GM21526 (cell line): Measurements from ENCODE around the gene H19.

Experiments used
- ATAC-seq: cut with Tn5 transposase; IDR thresholded peaks from one replicate; pipeline ENCODE4 v1.9.1; 2021; ENCODE audit warnings: moderate library complexity; ENCODE audit not compliant: unreplicated experiment, low FRiP score

The H19 gene

DNA sequence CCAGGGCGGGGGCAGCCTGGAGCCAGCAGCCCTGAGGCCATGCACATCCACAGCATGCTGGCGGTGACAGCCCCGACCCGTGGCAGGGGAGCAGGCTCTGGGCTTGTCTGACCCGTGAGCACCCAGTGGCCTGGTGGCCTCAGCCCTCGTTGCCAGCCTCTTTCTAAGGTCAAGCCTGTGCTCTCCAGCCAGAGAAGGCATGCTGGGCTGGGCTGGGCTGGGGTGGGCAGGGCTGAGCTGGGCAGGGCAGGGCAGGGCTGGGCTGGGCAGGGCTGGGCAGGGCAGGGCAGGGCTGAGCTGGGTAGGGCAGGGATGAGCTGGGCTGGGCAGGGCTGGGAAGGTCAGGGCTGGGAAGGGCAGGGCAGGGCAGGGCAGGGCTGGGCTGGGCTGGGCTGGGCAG lies 10.6 kb downstream of the H19 start:
- ATAC-seq: no peak

DNA sequence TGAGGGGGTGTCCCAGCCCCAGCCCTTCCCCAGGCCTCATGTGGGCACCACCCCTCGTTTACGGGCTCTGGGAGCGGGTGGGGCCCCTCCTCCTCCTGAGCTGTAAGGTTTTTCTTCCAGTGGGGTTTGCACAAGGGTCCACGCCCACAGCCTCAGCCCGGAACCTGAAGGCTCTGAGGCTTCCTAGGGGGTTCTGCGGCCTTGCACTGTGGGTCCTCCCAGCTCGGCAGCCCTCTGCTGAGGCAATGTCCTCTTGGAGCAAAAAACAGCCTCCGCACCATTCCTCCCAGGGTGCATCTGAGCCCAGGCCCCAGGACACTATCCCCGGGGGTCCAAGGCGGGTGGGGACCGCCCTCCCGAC lies 14.1 kb downstream of the H19 start:
- ATAC-seq: no peak

DNA sequence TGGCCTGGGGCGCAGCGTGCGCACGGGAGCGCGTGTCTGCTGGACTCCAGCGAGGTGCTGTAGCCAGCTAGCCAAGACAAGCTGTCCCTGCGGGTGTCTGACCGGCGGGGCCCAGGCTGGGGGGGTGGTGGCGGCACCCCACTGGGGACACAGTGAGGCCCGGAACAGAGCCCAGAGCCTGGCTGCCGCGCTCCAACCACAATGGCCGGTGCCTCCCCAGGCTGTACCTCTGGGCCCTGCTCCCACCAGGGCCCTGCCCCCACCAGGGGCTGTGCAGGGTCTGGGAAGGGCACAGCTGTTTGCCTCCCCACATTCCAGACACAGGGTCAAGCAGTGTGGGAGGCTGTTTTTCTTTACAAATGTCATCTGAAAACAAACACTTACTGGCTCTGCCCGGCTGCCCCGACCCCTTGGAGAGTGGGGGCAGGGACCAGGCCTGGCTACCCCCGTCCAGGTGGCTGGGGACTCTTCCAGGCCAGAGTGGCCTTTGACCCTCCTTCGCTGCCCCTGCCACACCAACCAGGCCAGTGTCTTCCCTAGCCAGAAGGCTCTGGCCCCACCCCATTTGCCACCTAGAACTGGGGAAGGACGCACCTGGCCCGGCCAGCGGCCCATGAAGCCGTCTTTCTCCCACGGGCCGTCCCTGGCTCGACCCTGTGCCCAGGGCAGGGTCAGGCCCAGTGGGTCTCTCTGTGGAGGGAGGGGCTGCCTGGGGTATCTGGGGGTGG lies 14.6 kb downstream of the H19 start:
- no peak for ATAC-seq

DNA sequence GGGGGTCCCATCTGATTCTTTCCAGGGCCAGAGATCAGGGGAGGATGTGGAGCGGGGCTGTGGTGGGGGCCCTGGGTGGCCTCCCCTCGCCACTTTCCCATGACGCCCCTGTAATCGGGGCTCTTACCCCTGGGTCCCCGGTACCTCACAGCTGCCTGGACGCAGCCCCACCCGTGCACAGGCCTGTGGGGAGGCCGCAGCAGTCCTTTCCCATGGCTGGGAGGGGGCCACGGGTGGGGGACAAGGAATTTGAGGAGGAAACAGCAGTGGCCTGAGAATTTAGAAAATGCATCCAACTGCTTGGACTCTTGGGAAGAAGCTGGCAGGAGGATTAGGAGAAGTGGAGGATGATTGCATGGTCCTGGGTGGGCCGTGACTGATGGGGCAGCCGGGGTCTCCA lies 18.0 kb downstream of the H19 start:
- ATAC-seq: no peak

GRCh38 chr11:1978720-1979473 lies 18.7 kb downstream of the H19 start:
- no peak for ATAC-seq

DNA sequence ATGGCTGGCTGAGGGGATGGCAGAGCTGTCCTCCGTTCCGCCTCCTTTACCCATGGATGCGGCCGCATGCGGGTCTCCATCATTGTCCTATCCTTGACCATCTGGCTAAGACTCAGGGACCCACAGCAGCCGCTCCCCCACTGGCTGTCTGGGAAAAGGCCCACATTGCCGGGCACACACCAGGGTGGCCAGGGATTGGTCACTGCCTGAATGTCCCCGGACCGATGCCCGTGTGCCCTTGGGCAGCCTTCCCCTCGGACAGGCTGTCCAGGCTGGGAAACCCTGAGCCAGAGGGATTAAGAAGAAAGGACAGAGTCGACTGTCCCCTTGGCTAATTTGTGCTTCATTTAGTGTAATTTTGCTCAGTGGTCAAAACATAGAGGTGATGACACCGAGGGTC lies 22.5 kb downstream of the H19 start:
- no peak for ATAC-seq

- no peak for ATAC-seq
These were observed 26.7 kb downstream of the H19 start for GRCh38 chr11:1970956-1971355.

GRCh38 chr11:1969776-1970175 lies 27.9 kb downstream of the H19 start:
- ATAC-seq: no peak

GRCh38 chr11:1969035-1969434 lies 28.6 kb downstream of the H19 start:
- no peak for ATAC-seq

DNA sequence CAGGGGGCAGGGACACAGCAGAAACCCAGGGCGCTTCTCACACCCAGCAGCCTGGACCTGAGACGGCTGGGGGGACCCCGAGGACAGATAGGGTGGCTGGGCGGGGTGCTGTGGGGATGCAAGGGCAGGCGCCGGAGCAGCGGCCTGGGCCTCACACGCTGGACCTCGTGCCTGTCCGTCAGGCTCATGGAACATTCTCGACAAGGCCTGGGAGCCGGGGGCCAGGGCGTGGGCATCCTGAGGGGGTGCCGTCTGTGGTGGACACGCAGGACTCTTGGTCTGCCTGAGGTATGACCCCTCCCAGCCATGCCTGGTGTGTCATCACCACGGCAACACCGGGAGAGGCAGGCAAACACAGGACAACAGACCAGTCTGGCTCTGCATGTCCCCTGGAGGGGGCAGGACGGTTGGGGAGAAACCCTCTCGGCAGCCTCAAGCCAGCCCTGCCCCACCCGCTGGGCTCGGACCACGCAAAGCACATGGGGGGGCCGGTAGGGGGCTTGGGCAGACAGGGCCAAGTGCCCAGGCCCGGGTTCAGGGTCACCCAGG lies 29.1 kb downstream of the H19 start:
- ATAC-seq: no peak

DNA sequence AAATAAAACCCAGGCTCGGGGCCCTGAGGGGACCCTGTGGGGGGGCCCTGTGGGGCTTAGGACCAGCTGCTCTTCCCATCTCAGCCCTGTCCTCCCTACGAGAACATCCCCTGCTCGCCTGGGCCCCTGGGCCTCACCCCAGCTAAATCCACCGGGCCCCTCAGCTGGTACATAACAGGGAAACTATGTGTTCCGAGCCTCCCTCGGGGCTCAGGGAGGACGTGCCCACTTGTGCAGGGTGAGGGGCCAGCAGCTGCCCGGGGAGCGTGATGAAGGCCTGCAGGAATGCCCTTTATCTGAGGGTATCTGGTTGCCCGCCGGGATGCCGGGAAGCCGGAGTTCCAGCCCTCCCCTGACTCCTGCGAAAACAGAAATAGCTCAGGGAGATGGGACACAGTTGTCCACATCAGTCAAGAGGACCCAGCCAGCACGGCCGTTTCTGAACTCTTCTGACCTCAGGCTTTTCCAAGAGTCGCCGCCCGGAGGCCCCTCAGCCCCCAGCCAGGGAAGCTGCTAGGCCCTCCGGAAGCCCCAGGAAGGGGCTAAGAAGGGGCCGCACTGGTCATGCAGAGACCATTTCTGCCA lies 29.9 kb downstream of the H19 start:
- ATAC-seq: no peak

- no peak for ATAC-seq
These were observed 31.1 kb downstream of the H19 start for GRCh38 chr11:1966531-1966930.

DNA sequence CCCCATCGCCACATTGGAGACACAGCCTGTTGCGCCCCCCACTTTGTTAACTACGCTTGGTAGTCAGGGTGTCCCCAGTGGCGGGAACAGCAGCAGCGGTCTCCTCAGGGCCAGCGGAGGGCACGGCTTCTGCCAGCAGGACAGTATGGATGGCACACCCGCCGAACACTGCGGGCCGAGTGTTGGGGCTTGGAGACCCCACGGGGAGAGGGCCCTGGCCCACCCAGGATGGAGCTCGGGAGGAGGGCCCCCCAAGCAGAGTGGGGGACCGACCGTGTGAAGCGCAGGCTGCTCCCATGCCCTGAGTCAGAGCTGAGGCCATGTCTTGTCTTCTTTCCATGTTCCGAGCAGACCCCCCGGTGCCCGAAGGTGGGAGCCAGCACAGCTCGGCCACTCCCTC lies 32.7 kb downstream of the H19 start:
- ATAC-seq: no peak

DNA sequence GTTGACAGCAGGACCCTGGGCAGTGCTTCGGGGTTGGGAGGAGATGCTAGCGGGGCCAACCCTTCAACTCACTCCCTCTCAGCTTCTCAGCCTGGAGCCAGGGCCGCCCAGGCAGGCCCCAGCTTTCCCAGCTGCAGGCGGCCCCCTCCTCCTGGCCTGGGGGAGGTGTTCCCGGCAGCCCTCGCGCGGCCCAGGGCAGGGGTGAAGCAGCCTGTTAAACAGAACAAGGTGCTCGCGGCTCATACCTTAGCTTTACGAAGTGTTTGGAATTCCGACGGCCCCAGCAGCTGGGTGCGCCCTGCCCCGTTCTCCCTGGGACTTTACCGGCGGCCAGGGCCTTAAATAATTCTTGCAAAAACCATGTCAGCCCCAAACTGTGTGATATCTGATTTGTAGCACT lies 33.3 kb downstream of the H19 start:
- ATAC-seq: no peak

DNA sequence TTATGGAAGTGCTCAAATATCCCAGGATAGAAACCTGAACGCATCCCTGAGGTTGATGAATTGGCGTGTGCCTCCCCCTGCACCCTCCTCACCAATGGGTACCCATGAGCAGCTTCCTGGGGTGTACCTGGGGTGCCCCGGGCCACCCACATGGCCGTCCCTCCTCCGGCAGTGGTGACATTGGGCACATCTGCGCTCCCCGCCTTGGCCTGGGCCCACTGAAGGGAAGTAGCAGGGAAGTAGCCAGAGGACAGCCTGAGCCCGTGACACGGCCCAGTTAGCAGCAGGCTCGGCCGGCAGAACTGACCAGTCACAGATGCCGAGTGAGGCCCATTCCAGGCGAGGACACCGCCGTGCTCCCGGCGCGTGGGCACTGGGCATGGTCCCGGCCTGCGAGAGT lies 33.8 kb downstream of the H19 start:
- ATAC-seq: no peak

- no peak for ATAC-seq
These were observed 37.9 kb downstream of the H19 start for GRCh38 chr11:1959786-1960185.

- no peak for ATAC-seq
These were observed 39.3 kb downstream of the H19 start for GRCh38 chr11:1958367-1958766.

DNA sequence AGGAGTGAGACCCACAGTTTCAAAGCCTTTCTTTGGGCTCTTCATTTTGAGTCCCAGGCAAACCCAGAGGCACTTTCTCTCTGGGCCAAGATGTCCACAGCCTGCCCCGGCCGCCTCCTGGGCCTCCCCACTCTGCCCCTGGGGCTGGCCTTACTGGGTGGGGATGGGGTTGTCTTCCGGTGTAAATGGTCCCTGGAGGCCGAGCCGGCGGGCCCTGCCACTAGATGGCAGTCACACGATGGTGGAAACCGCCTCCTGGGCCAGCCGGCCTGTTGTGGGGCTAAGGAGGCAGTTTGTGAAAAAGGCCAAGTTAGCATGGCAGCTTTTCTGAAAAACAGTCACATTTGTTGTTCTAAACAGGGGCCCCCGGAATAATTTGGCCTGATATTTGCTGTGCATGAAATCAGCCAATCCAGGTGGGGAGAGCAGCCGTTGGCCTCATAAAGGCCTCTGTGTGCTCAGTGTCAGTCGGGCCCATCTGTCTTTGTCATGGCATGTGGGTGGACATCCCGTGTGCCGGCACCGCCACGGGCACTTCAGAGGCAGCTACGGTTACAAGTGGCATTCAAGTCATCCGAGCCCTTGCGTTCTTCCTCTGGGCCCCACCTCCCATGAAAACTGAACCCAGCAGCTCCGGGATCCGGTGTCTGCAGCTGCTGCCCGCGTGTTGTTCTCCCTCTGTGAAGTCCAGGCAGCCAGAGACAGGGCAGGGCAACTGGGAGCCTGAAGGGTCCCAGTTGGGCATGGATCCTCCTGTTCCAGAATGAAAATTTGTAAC lies 44.0 kb downstream of the H19 start:
- ATAC-seq: no peak

DNA sequence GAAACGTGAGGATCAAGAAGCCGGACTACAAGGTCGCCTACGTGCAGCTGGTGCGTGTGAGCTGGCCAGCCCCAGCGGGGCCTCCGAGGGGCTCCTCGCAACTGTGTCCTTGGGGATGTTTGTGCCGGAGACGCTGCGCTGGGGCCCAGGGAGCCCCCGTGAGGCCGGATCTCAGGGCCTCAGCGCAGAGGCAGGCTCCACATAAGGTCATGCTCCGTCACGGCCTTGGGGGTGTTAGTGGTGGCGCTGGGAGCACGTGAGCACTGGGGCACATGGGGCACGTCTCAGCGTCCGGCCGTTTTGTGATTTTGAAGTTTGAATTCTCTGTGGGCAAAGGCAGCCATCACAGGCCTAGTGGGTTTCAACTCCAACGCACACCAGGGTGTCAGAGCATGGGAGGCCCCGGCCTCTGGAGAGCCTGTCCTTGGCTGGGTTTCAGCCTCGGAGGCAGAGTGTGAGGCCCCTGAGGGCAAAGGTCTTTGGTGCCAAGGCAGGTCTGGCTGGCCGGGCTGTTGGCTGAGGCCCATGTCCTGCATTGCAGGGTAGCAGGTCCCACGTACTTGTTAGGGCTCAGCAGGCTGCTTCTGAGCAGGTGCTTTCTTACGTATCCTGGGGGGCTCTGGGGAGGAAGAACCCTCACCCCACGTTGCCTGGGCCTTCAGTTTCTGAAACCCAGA lies 44.7 kb downstream of the H19 start:
- ATAC-seq: no peak

DNA sequence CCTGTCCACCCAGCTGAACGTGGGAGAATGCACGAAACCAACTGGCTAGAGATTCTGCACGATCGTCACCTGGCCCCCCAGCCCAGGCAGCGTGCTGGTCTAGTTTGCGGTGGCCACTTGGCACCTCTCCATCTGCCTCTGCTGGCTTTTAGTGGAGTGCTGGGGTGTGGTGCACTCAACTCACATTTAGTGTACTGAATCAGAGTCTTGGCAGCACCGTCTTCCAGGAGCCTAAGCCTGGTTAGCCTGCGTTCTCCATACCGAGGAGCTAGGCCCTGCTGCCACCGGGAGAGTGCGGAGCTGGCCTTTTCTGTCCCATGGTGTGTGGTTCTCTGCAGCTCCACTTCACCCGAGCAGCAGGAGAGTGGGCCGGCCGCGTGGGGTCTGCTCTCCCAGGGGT lies 47.7 kb downstream of the H19 start:
- no peak for ATAC-seq
